Measurements from ENCODE around the gene PCDHGA10.
"Not testable (repeated sequence)": the region's sequence is repeated elsewhere in the genome, so short reads cannot be mapped to it uniquely, and the experiment has no call there.

Gene PCDHGA10

GRCh38 chr5:141373673-141374317, 39.0 kb upstream of the PCDHGA10 start, which contains the start of gene PCDHGA6:
Gene PCDHGA6, plus strand, starts transcription at chr5:141373891. Its CDS starts 193 bp downstream, at chr5:141374084.
- ChIA-PET POLR2A (ENCODE audit: low non-redundant PET) (no interaction called here), CTCF (interaction anchor here (0.6 to 0.9 kb wide), 7 partner anchors 9 to 568 kb away, joined by 3 to 4 read pairs (median 4); partner anchors contain the start of gene PCDHGA5)
- 0 out of 2 replicates have a peak, but pooled peaks have one; percentile 12 for TF ChIP-seq CTCF (conservative IDR thresholded peaks at IDR 0.05; ENCODE audit: low read depth)
- DNase-seq (ENCODE audit: low spot score), result no peak
- no peak within 1 kb of the TSS for H3K27ac ChIP-seq

- H3K27ac ChIP-seq, result no peak overlapping the region
- no peak for TF ChIP-seq CTCF (conservative IDR thresholded peaks at IDR 0.05; ENCODE audit: low read depth)
- CTCF ChIA-PET, result interaction anchor here (0.6 to 1.0 kb wide), 4 partner anchors 57 to 190 kb away, joined by 3 to 4 read pairs (median 4); no protein-coding TSS in a partner anchor
- POLR2A ChIA-PET (ENCODE audit: low non-redundant PET), result no interaction called here
- no peak for DNase-seq (ENCODE audit: low spot score)
Observed at GRCh38 chr5:141374627-141375026, 38.2 kb upstream of the PCDHGA10 start.

DNA sequence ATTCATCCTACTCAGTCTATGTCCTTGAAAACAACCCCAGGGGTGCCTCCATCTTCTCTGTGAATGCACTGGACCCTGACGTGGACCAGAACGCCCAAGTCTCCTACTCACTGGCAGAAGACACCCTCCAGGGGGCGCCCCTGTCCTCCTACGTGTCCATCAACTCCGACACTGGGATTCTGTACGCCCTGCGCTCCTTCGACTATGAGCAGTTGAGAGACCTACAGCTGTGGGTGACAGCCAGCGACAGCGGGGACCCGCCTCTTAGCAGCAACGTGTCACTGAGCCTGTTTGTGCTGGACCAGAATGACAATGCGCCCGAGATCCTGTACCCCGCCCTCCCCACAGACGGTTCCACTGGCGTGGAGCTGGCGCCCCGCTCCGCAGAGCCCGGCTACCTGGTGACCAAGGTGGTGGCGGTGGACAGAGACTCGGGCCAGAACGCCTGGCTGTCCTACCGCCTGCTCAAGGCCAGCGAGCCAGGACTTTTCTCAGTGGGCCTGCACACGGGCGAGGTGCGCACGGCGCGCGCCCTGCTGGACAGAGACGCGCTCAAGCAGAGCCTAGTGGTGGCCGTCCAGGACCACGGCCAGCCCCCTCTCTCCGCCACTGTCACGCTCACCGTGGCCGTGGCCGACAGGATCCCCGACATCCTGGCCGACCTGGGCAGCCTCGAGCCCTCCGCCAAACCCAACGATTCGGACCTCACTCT, 37.2 kb upstream of the PCDHGA10 start:
- H3K27ac ChIP-seq; POLR2A ChIA-PET (ENCODE audit: low non-redundant PET); DNase-seq (ENCODE audit: low spot score): not testable (repeated sequence)
- CTCF ChIA-PET, result interaction anchor here (0.7 to 1.0 kb wide), 2 partner anchors 179 to 669 kb away, joined by 3 read pairs; no protein-coding TSS in a partner anchor

DNA sequence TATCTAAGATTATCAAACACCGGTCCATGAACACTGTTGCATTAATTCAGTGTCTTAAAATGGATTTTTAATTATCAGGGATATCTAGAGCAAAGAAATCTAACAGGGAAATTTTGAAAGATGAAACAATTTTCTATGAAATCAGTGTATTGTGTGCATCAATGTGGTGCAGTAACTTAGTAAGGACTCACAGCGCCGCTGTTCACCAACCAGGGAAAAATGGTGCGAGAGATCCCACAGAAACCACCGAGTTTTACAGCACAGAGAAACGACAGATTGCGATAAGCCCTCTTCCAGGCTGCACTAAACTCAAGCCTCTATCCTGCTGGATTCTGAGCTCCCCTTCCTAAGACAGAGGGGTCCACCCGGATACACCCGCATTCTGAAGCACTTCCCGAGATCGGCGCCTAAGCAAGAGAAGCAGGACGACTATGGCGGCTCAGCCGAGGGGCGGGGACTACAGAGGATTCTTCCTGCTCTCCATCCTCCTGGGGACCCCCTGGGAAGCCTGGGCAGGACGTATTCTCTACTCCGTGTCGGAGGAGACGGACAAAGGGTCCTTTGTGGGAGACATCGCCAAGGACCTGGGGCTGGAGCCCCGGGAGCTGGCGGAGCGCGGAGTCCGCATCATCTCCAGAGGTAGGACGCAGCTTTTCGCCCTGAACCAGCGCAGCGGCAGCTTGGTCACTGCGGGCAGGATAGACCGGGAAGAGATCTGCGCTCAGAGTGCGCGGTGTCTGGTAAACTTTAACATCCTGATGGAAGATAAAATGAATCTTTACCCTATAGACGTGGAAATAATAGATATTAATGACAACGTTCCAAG, 30.1 kb upstream of the PCDHGA10 start, which contains the start of gene PCDHGA7:
PCDHGA7 (plus strand) TSS at position 274 of the 826 bp plus-strand sequence; CDS start at position 432, 158 bp downstream.
- peak; percentile 61 for TF ChIP-seq CTCF (conservative IDR thresholded peaks at IDR 0.05; ENCODE audit: low read depth)
- DNase-seq (ENCODE audit: low spot score), result peak; percentile 43
- H3K27ac ChIP-seq, result no peak within 1 kb of the TSS
- POLR2A ChIA-PET (ENCODE audit: low non-redundant PET), result no interaction called here
- CTCF ChIA-PET, result interaction anchor here (0.5 to 1.3 kb wide), 5 partner anchors 14 to 185 kb away, joined by 3 to 6 read pairs (median 3); partner anchors contain the start of genes PCDHGA10 and PCDHGB1

DNA sequence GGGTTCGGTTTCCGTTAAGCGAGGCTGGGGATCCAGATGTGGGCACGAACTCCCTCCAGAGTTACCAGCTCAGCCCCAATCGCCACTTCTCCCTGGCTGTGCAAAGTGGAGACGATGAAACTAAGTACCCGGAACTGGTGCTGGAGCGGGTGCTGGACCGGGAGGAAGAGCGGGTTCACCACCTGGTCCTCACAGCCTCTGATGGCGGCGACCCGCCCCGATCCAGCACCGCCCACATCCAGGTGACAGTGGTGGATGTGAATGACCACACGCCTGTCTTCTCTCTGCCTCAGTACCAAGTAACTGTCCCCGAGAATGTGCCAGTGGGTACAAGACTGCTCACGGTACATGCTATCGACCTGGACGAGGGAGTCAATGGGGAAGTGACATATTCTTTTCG, 29.4 kb upstream of the PCDHGA10 start:
- POLR2A ChIA-PET (ENCODE audit: low non-redundant PET), result interaction anchor here (0.5 kb wide), 1 partner anchor 154 kb away, joined by 4 read pairs; no protein-coding TSS in a partner anchor
- no peak for TF ChIP-seq CTCF (conservative IDR thresholded peaks at IDR 0.05; ENCODE audit: low read depth)

DNA sequence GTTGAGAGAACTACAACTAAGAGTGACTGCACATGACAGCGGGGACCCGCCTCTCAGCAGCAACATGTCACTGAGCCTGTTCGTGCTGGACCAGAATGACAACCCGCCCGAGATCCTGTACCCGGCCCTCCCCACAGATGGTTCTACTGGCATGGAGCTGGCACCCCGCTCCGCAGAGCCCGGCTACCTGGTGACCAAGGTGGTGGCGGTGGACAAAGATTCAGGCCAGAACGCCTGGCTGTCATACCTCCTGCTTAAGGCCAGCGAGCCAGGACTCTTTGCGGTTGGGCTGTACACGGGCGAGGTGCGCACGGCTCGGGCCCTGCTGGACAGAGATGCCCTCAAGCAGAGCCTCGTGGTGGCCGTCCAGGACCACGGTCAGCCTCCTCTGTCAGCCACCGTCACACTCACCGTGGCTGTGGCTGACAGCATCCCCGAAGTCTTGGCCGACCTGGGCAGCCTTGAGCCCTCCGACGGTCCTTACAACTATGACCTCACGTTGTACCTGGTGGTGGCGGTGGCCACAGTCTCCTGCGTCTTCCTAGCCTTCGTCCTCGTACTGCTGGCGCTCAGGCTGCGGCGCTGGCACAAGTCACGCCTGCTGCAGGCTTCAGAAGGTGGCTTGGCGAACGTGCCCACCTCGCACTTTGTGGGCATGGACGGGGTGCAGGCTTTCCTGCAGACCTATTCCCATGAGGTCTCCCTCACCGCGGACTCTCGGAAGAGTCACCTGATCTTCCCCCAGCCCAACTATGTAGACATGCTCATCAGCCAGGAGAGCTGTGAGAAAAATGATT, 28.1 kb upstream of the PCDHGA10 start:
- POLR2A ChIA-PET (ENCODE audit: low non-redundant PET), result no interaction called here
- TF ChIP-seq CTCF (conservative IDR thresholded peaks at IDR 0.05; ENCODE audit: low read depth), result no peak
- no peak for DNase-seq (ENCODE audit: low spot score)
- CTCF ChIA-PET, result interaction anchor here (0.6 kb wide), 1 partner anchor 176 kb away, joined by 5 read pairs; no protein-coding TSS in a partner anchor
- no peak overlapping the region for H3K27ac ChIP-seq

More for the DNA sequence above, 29.4 kb upstream of the PCDHGA10 start:
- CTCF ChIA-PET, result interaction anchor here (0.6 to 1.3 kb wide), 3 partner anchors 29 to 184 kb away, joined by 3 to 6 read pairs (median 3); partner anchors contain the start of genes PCDHGA10 and PCDHGB1
- H3K27ac ChIP-seq, result no peak overlapping the region
- DNase-seq (ENCODE audit: low spot score), result no peak
